CD14-positive monocyte (primary cell): Measurements from ENCODE around the gene CROCC2. TPM values are rescaled to one million over a fixed set of nuclear protein-coding genes. Genes with fewer than 3 reads are reported as not detected.

Experiments
- DNase-seq, 3 donors: peaks; one replicate each; pipeline ENCODE4 v3.0.0-alpha.2; 2011 to 2022
- H2AFZ ChIP-seq: 2 replicates; pipeline ENCODE4 v1.6.0; 2012; ENCODE audit warnings: mild to moderate bottlenecking, low read depth, low read length, inconsistent platforms; ENCODE audit not compliant: insufficient read depth, poor library complexity, severe bottlenecking
- H3K27ac ChIP-seq, 2 donors: 1 replicate in 1 of 2; 2 replicates in 1 of 2; pipeline ENCODE4 v1.5.1; 2012 to 2013; ENCODE audit warnings: low read length in 2 of 2, control low read depth in 1 of 2, inconsistent platforms in 1 of 2, low read depth in 1 of 2, mild to moderate bottlenecking in 1 of 2
- H3K27me3 ChIP-seq, 2 donors: one replicate each; pipeline versions ENCODE4 v1.6.0 to v1.6.1; 2011 to 2013; ENCODE audit warnings: low read length in 2 of 2; ENCODE audit not compliant: control insufficient read depth in 2 of 2, insufficient read depth in 2 of 2
- H3K36me3 ChIP-seq, 2 donors: replicated peaks in 1 of 2; 1 replicate in 1 of 2; 2 replicates in 1 of 2; pipeline versions ENCODE4 v1.5.1 to v1.6.1; 2012 to 2013; ENCODE audit warnings: low read length in 2 of 2, control low read depth in 1 of 2, inconsistent platforms in 1 of 2, mild to moderate bottlenecking in 1 of 2; ENCODE audit not compliant: insufficient read depth in 2 of 2, control insufficient read depth in 1 of 2
- H3K4me1 ChIP-seq, 2 donors: 1 replicate in 1 of 2; 2 replicates in 1 of 2; pipeline versions ENCODE4 v1.5.1 to v1.6.1; 2012 to 2013; ENCODE audit warnings: low read length in 2 of 2, control low read depth in 1 of 2, inconsistent platforms in 1 of 2, mild to moderate bottlenecking in 1 of 2, moderate library complexity in 1 of 2; ENCODE audit not compliant: insufficient read depth in 2 of 2, control insufficient read depth in 1 of 2
- H3K4me2 ChIP-seq: replicated peaks from 2 replicates; pipeline ENCODE3; 2012; ENCODE audit warnings: low read length, moderate library complexity, mild to moderate bottlenecking; ENCODE audit not compliant: poor library complexity, severe bottlenecking; ENCODE audit errors: extremely low read depth
- H3K4me3 ChIP-seq, 3 experiments: fragments of 200-600 bp in 1 of 3; sonication (generic) in 1 of 3; replicated peaks in 1 of 3; 1 replicate in 2 of 3; 2 replicates in 1 of 3; pipeline ENCODE4 v1.5.1; 2011 to 2013; ENCODE audit warnings: low read length in 3 of 3, mild to moderate bottlenecking in 3 of 3, control low read depth in 2 of 3, low read depth in 2 of 3, inconsistent platforms in 1 of 3, moderate library complexity in 1 of 3
- H3K79me2 ChIP-seq: 2 replicates; pipeline ENCODE4 v1.6.0; 2012; ENCODE audit warnings: mild to moderate bottlenecking, control low read depth, inconsistent platforms, low read length, moderate library complexity; ENCODE audit not compliant: insufficient read depth
- H3K9ac ChIP-seq: 2 replicates; pipeline ENCODE4 v1.6.0; 2017; ENCODE audit warnings: low read length, mild to moderate bottlenecking; ENCODE audit not compliant: insufficient read depth, poor library complexity, severe bottlenecking
- H3K9me3 ChIP-seq, 2 donors: replicated peaks in 1 of 2; 1 replicate in 1 of 2; 2 replicates in 1 of 2; pipeline versions ENCODE4 v1.5.1 to v1.6.1; 2012 to 2013; ENCODE audit warnings: low read length in 2 of 2, control low read depth in 1 of 2; ENCODE audit not compliant: control insufficient read depth in 1 of 2, insufficient read depth in 1 of 2
- H4K20me1 ChIP-seq: 2 replicates; pipeline ENCODE4 v1.6.0; 2012; ENCODE audit warnings: mild to moderate bottlenecking, low read length, control low read depth, moderate library complexity; ENCODE audit not compliant: insufficient read depth
- H3K27ac Mint-ChIP-seq, 7 donors: one replicate each; pipeline ENCODE4 v1.8.0; 2020; ENCODE audit warnings: mild to moderate bottlenecking in 7 of 7, mixed read lengths in 7 of 7, moderate library complexity in 6 of 7, inconsistent platforms in 2 of 7
- H3K27me3 Mint-ChIP-seq, 3 donors: one replicate each; pipeline ENCODE4 v1.8.0; 2021 to 2022; ENCODE audit warnings: low read depth in 3 of 3, mild to moderate bottlenecking in 3 of 3, mixed read lengths in 3 of 3, moderate library complexity in 3 of 3, inconsistent platforms in 1 of 3
- H3K36me3 Mint-ChIP-seq, 2 donors: one replicate each; pipeline ENCODE4 v1.8.0; 2020; ENCODE audit warnings: mixed read lengths in 2 of 2, inconsistent platforms in 1 of 2, mild to moderate bottlenecking in 1 of 2
- H3K4me1 Mint-ChIP-seq: one replicate; pipeline ENCODE4 v1.8.0; 2020; ENCODE audit warnings: mild to moderate bottlenecking, mixed read lengths
- H3K4me3 Mint-ChIP-seq, 2 donors: one replicate each; pipeline ENCODE4 v1.8.0; 2020; ENCODE audit warnings: mild to moderate bottlenecking in 2 of 2, mixed read lengths in 2 of 2, moderate library complexity in 1 of 2
- H3K9me3 Mint-ChIP-seq, 7 donors: one replicate each; pipeline ENCODE4 v1.8.0; 2020 to 2022; ENCODE audit warnings: mixed read lengths in 7 of 7, mild to moderate bottlenecking in 6 of 7, moderate library complexity in 6 of 7, inconsistent platforms in 2 of 7
- CTCF ChIP-seq: fragments of 200-600 bp; IDR thresholded peaks from one replicate; pipeline ENCODE4 v1.8.0; 2022; ENCODE audit warnings: antibody characterized with exemption, mild to moderate bottlenecking
- WGBS: methylation state at CpG from one replicate; pipeline ENCODE4 v1.1.5; 2013; ENCODE audit warnings: missing lambda C conversion rate; ENCODE audit not compliant: insufficient coverage; 5-methylcytosine and 5-hydroxymethylcytosine counted together
- intact Hi-C, 2 donors: fragments of 100-400 bp; cut with micrococcal nuclease; formaldehyde crosslinking; loops; one replicate each; pipeline versions ENCODE4 v1.15.0 to v1.15.1; 2023
- polyA plus RNA-seq, 3 donors: library from polyadenylated mRNA; depleted of rRNA in 1 of 3; unstranded in 2 of 3; stranded (reverse) in 1 of 3; fragments of 300-500 nt in 2 of 3; fragments of >200 nt in 1 of 3; fragmentation: Illumina TruSeq in 2 of 3; gene quantifications; 1 replicate in 2 of 3; 2 replicates in 1 of 3; pipeline ENCODE4 v1.2.3, GENCODE V29; 2012 to 2021

The CROCC2 gene
- polyA plus RNA-seq, 3 donors, result 0.15 TPM; not detected in 2

GRCh38 chr2:240946046-240946445 lies 39.9 kb downstream of the CROCC2 start:
- H3K9ac ChIP-seq, result no peak overlapping the region
- peaks cover 0 to 6% of the 10 kb centered on the region in 2 donors for H3K27me3 ChIP-seq
- DNase-seq, result no peak
- H3K4me1 ChIP-seq, result no peaks in the 10 kb centered on the region
- no peak overlapping the region for H3K27ac ChIP-seq
- no peak overlapping the region for H3K4me3 ChIP-seq
- intact Hi-C loops, result no loop called here
- H3K4me3 Mint-ChIP-seq, result no peak overlapping the region
- TF ChIP-seq CTCF, result no peak
- 95% methylated on average over 6 of the region's 7 CpGs for WGBS
- peaks cover 3 to 7% (median 4%) of the 10 kb centered on the region in 3 donors for H3K27me3 Mint-ChIP-seq
- H4K20me1 ChIP-seq, result no peaks in the 10 kb centered on the region
- H3K4me2 ChIP-seq, result no peak overlapping the region
- H3K9me3 ChIP-seq, result no peaks in the 10 kb centered on the region
- no peaks in the 10 kb centered on the region for H3K79me2 ChIP-seq
- H2AFZ ChIP-seq, result no peak overlapping the region
- H3K4me1 Mint-ChIP-seq, result no peaks in the 10 kb centered on the region
- no peaks in the 10 kb centered on the region for H3K36me3 ChIP-seq
- no peaks in the 10 kb centered on the region for H3K36me3 Mint-ChIP-seq
- H3K27ac Mint-ChIP-seq, result no peak overlapping the region
- H3K9me3 Mint-ChIP-seq, result peaks cover 0 to 6% (median 0%) of the 10 kb centered on the region in 7 donors

GRCh38 chr2:240946654-240947053 lies 40.5 kb downstream of the CROCC2 start:
- no peaks in the 10 kb centered on the region for H4K20me1 ChIP-seq
- peaks cover 0 to 3% (median 0%) of the 10 kb centered on the region in 7 donors for H3K9me3 Mint-ChIP-seq
- DNase-seq, result no peak
- peaks cover 3 to 5% (median 4%) of the 10 kb centered on the region in 3 donors for H3K27me3 Mint-ChIP-seq
- no peak for TF ChIP-seq CTCF
- H3K36me3 Mint-ChIP-seq, result no peaks in the 10 kb centered on the region
- H3K9me3 ChIP-seq, result no peaks in the 10 kb centered on the region
- H3K9ac ChIP-seq, result no peak overlapping the region
- H3K27ac Mint-ChIP-seq, result no peak overlapping the region
- H3K27ac ChIP-seq, result no peak overlapping the region
- no peaks in the 10 kb centered on the region for H3K4me1 ChIP-seq
- no peaks in the 10 kb centered on the region for H3K36me3 ChIP-seq
- 85% methylated on average over 4 of the region's 5 CpGs for WGBS
- H2AFZ ChIP-seq, result no peak overlapping the region
- H3K4me3 Mint-ChIP-seq, result no peak overlapping the region
- H3K4me3 ChIP-seq, result no peak overlapping the region
- no peak overlapping the region for H3K4me2 ChIP-seq
- peaks cover 0 to 6% of the 10 kb centered on the region in 2 donors for H3K27me3 ChIP-seq
- no peaks in the 10 kb centered on the region for H3K79me2 ChIP-seq
- intact Hi-C loops, result no loop called here
- no peaks in the 10 kb centered on the region for H3K4me1 Mint-ChIP-seq
